Neural progenitor cell (in vitro differentiated cells): Measurements from ENCODE around the gene KCNIP1.

Experiments
- CTCF ChIP-seq: fragments of 200-600 bp; sonication (generic); IDR thresholded peaks from 2 replicates; pipeline ENCODE4 v1.5.1; 2017; ENCODE audit warnings: antibody characterized with exemption, mild to moderate bottlenecking
- EZH2 ChIP-seq: fragments of 200-600 bp; sonication (generic); IDR thresholded peaks from 2 replicates; pipeline ENCODE4 v1.6.1; 2017; ENCODE audit warnings: antibody characterized with exemption, mild to moderate bottlenecking, moderate library complexity
- EZH2phosphoT487 ChIP-seq: fragments of 200-600 bp; sonication (generic); IDR thresholded peaks from 2 replicates; pipeline ENCODE4 v1.6.1; 2017; ENCODE audit warnings: antibody characterized with exemption

GRCh38 chr5:170489199-170489598 is 14.6 kb upstream of the KCNIP1 start:
- TF ChIP-seq CTCF: no peak
- TF ChIP-seq EZH2phosphoT487: no peak
- TF ChIP-seq EZH2: no peak
